ENCODE results near the gene TLR6.

- TF ChIP-seq CTCF (IDR thresholded peaks at IDR 0.05; ENCODE audit: poor library complexity), result no peak
- TF ChIP-seq EZH2 (IDR thresholded peaks at IDR 0.05; ENCODE audit: borderline replicate concordance), result no peak
- TF ChIP-seq EZH2phosphoT487 (IDR thresholded peaks at IDR 0.05; ENCODE audit: low read depth, severe bottlenecking, unreplicated experiment), result no peak
Measured at GRCh38 chr4:38865445-38865844, 8.8 kb upstream of the TLR6 start.
